DMS153 treated with DMSO at 0.1 percent for 48 hours (cell line): ENCODE results near the gene TREM1.
"Not testable (repeated sequence)": the region's sequence is repeated elsewhere in the genome, so short reads cannot be mapped to it uniquely, and the experiment has no call there.

ENCODE experiments used
- DNase-seq: peaks from one replicate; lab custom pipeline; 2025; ENCODE audit not compliant: unreplicated experiment; lab: John Stamatoyannopoulos, UW

TREM1 gene

GRCh38 chr6:41262401-41262800 lies 24.1 kb downstream of the TREM1 start:
- no peak for DNase-seq

GRCh38 chr6:41258196-41258493 lies 28.3 kb downstream of the TREM1 start:
- no peak for DNase-seq

- DNase-seq: peak; percentile 52
These were observed 28.9 kb downstream of the TREM1 start for GRCh38 chr6:41257369-41258195.

- no peak for DNase-seq
These were observed 30.1 kb downstream of the TREM1 start for GRCh38 chr6:41256383-41256782.

- DNase-seq: no peak
These were observed 30.7 kb downstream of the TREM1 start for GRCh38 chr6:41255638-41256246.

GRCh38 chr6:41255110-41255509 lies 31.4 kb downstream of the TREM1 start:
- DNase-seq: no peak

- no peak for DNase-seq
These were observed 33.9 kb downstream of the TREM1 start for GRCh38 chr6:41252401-41253169.

GRCh38 chr6:41247882-41248705 lies 38.4 kb downstream of the TREM1 start:
- DNase-seq: no peak

GRCh38 chr6:41247288-41247865 lies 39.1 kb downstream of the TREM1 start:
- DNase-seq: no peak

- not testable (repeated sequence) for DNase-seq
These were observed 40.0 kb downstream of the TREM1 start for GRCh38 chr6:41246529-41246928.

- DNase-seq: no peak
These were observed 46.9 kb downstream of the TREM1 start for GRCh38 chr6:41239467-41240159.

- DNase-seq: no peak
These were observed 49.4 kb downstream of the TREM1 start for GRCh38 chr6:41237128-41237527.

- no peak for DNase-seq
These were observed 50.2 kb downstream of the TREM1 start for GRCh38 chr6:41236276-41236675.

GRCh38 chr6:41232667-41233066 lies 53.8 kb downstream of the TREM1 start:
- DNase-seq: no peak

- no peak for DNase-seq
These were observed 55.2 kb downstream of the TREM1 start for GRCh38 chr6:41231246-41231645.

- no peak for DNase-seq
These were observed 56.8 kb downstream of the TREM1 start for GRCh38 chr6:41229721-41230120.

GRCh38 chr6:41228616-41229015 lies 57.9 kb downstream of the TREM1 start:
- no peak for DNase-seq

- no peak for DNase-seq
These were observed 58.4 kb downstream of the TREM1 start, which contains the start of gene TREML4 for GRCh38 chr6:41228096-41228495. TREML4 (plus strand) TSS chr6:41228349; CDS start chr6:41228428, 79 bp downstream.

- no peak for DNase-seq
These were observed 59.7 kb downstream of the TREM1 start for GRCh38 chr6:41226752-41227151.

- no peak for DNase-seq
These were observed 61.7 kb downstream of the TREM1 start for GRCh38 chr6:41224800-41225199.
